Liver (tissue), 3 donors: ENCODE data around the gene XYLB.

Experiments
- RAD21 ChIP-seq, 2 donors: IDR thresholded peaks; 2 replicates each; pipeline ENCODE4 v1.6.1; 2016; ENCODE audit warnings: antibody characterized with exemption in 2 of 2, mild to moderate bottlenecking in 2 of 2
- TF ChIP-seq, protein P1 (sequence below): fragments of 150-350 bp; IDR thresholded peaks from 2 replicates; pipeline ENCODE4 v1.5.1; 2017; ENCODE audit warnings: improper control_type of control experiment, low read depth, low read length; ENCODE audit not compliant: missing input control
- TF ChIP-seq, protein P2 (sequence below): IDR thresholded peaks from 2 replicates; pipeline ENCODE4 v1.6.1; 2016; ENCODE audit warnings: antibody characterized with exemption
- donor health status: healthy.
- donor health status: healthy.

DNA sequence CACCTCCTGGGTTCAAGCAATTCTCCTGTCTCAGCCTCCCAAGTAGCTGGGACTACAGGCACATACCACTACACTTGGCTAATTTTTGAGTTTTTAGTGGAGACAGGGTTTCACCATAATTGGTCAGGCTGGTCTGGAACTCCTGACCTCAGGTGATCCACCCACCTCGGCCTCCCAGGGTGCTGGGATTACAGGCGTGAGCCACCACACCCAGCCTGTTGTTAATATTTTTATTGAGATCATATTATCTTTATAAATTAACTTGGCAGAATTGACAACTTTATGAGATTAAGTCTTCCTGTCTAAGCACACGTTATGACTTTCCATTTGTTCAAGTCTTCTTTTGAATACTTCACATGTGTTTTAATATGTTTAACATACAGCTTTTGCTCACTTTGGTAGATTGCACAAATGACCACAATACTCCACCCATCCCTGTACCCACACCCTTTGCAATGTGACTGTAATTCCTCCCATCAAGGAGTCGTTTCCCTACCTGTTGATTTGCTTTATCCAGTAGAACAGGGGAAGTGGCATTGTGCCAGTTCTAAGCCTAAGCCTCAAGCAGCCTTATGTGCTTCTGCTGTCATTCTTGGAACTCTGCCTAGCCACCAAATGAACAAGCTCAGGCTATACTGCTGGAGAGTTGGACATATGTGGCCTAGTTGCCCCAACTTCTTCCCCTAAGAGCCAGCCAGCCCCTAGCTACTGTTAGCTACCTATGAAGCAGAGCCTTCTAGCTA is 8.2 kb downstream of the XYLB start:
- TF ChIP-seq, protein P1, sequence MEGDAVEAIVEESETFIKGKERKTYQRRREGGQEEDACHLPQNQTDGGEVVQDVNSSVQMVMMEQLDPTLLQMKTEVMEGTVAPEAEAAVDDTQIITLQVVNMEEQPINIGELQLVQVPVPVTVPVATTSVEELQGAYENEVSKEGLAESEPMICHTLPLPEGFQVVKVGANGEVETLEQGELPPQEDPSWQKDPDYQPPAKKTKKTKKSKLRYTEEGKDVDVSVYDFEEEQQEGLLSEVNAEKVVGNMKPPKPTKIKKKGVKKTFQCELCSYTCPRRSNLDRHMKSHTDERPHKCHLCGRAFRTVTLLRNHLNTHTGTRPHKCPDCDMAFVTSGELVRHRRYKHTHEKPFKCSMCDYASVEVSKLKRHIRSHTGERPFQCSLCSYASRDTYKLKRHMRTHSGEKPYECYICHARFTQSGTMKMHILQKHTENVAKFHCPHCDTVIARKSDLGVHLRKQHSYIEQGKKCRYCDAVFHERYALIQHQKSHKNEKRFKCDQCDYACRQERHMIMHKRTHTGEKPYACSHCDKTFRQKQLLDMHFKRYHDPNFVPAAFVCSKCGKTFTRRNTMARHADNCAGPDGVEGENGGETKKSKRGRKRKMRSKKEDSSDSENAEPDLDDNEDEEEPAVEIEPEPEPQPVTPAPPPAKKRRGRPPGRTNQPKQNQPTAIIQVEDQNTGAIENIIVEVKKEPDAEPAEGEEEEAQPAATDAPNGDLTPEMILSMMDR = no peak
- no peak for TF ChIP-seq RAD21 (IDR thresholded peaks at IDR 0.05)
- TF ChIP-seq, protein P2, sequence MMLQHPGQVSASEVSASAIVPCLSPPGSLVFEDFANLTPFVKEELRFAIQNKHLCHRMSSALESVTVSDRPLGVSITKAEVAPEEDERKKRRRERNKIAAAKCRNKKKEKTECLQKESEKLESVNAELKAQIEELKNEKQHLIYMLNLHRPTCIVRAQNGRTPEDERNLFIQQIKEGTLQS = no peak
